WTC11 (cell line): ENCODE data around the gene AGBL1. TPM values are rescaled to one million over a fixed set of nuclear protein-coding genes. Genes with fewer than 3 reads are reported as not detected.

Experiments
- ATAC-seq: fragments of 200-7000 bp; cut with Tn5 transposase; 2 replicates; pipeline ENCODE4 v1.10.0; 2021; ENCODE audit warnings: mild to moderate bottlenecking, moderate library complexity
- CTCF ChIA-PET: fragments of 300-600 bp; sonication (Branson Sonifier 250); formaldehyde crosslinking; loops from one replicate; lab custom pipeline; 2021; ENCODE audit warnings: antibody characterized with exemption; lab: Charles Lee
- POLR2A ChIA-PET: fragments of 350-600 bp; sonication (Branson Sonifier 250); formaldehyde crosslinking; loops from one replicate; lab custom pipeline; 2021; ENCODE audit warnings: antibody characterized with exemption; lab: Charles Lee
- DNase-seq: peaks from one replicate; pipeline ENCODE4 v3.0.0; 2021; ENCODE audit warnings: low spot score
- H3K27ac Mint-ChIP-seq: 2 replicates; pipeline ENCODE4 v1.8.0; 2021; ENCODE audit warnings: mixed read lengths
- H3K27me3 Mint-ChIP-seq: 2 replicates; pipeline ENCODE4 v1.8.0; 2021; ENCODE audit warnings: low read depth, mild to moderate bottlenecking, moderate library complexity, mixed read lengths
- H3K36me3 Mint-ChIP-seq: 2 replicates; pipeline ENCODE4 v1.8.0; 2021; ENCODE audit warnings: mixed read lengths
- H3K4me1 Mint-ChIP-seq: 2 replicates; pipeline ENCODE4 v1.8.0; 2022; ENCODE audit warnings: mixed read lengths
- H3K4me3 Mint-ChIP-seq: 2 replicates; pipeline ENCODE4 v1.8.0; 2021; ENCODE audit warnings: mild to moderate bottlenecking, moderate library complexity, mixed read lengths
- H3K9me3 Mint-ChIP-seq: 2 replicates; pipeline ENCODE4 v1.8.0; 2021; ENCODE audit warnings: mixed read lengths
- ATF1 ChIP-seq: sonication (generic); formaldehyde crosslinking; IDR thresholded peaks from 2 replicates; pipeline ENCODE4 v1.8.1; 2023; ENCODE audit warnings: mild to moderate bottlenecking, moderate library complexity, missing genetic modification reagents
- ESRRA ChIP-seq: sonication (generic); formaldehyde crosslinking; IDR thresholded peaks from 2 replicates; pipeline ENCODE4 v1.8.1; 2022; ENCODE audit warnings: mild to moderate bottlenecking, missing genetic modification reagents, borderline replicate concordance
- GRHL2 ChIP-seq: fragments of 250-450 bp; sonication (Bioruptor Pico); IDR thresholded peaks from 2 replicates; pipeline ENCODE4 v1.8.0; 2022; ENCODE audit warnings: mild to moderate bottlenecking, moderate library complexity; ENCODE audit not compliant: insufficient replicate concordance, severe bottlenecking
- IRF2 ChIP-seq: sonication (generic); formaldehyde crosslinking; IDR thresholded peaks from 2 replicates; pipeline ENCODE4 v1.8.0; 2022; ENCODE audit warnings: low read depth, missing genetic modification reagents, borderline replicate concordance
- MYBL2 ChIP-seq: sonication (generic); formaldehyde crosslinking; IDR thresholded peaks from 2 replicates; pipeline ENCODE4 v1.8.1; 2023; ENCODE audit warnings: mild to moderate bottlenecking, moderate library complexity, missing genetic modification reagents
- TCF7 ChIP-seq: sonication (generic); formaldehyde crosslinking; IDR thresholded peaks from 2 replicates; pipeline ENCODE4 v1.8.0; 2022; ENCODE audit warnings: mild to moderate bottlenecking, low read depth, missing genetic modification reagents, moderate library complexity
- ZNF232 ChIP-seq: sonication (generic); formaldehyde crosslinking; IDR thresholded peaks from 2 replicates; pipeline ENCODE4 v1.8.0; 2022; ENCODE audit warnings: mild to moderate bottlenecking, missing genetic modification reagents
- ZNF263 ChIP-seq: sonication (generic); formaldehyde crosslinking; IDR thresholded peaks from 2 replicates; pipeline ENCODE4 v1.8.1; 2022; ENCODE audit warnings: low read depth, mild to moderate bottlenecking, moderate library complexity, missing genetic modification reagents
- ZNF396 ChIP-seq: fragments of 250-450 bp; sonication (Bioruptor Pico); IDR thresholded peaks from 2 replicates; pipeline ENCODE4 v1.8.0; 2021; ENCODE audit warnings: mild to moderate bottlenecking, moderate library complexity, borderline replicate concordance
- ZNF416 ChIP-seq: fragments of 250-450 bp; sonication (Bioruptor Pico); IDR thresholded peaks from 2 replicates; pipeline ENCODE4 v1.9.0; 2021; ENCODE audit warnings: mild to moderate bottlenecking, inconsistent platforms
- total RNA-seq: library from RNA; stranded (reverse); gene quantifications from 3 replicates; pipeline ENCODE4 v1.2.3, GENCODE V29; 2021
- TF ChIP-seq, protein P1 (sequence below): sonication (generic); formaldehyde crosslinking; IDR thresholded peaks from 2 replicates; pipeline ENCODE4 v1.8.0; 2022; ENCODE audit warnings: mild to moderate bottlenecking, missing genetic modification reagents
- TF ChIP-seq, protein P2 (sequence below): sonication (generic); formaldehyde crosslinking; IDR thresholded peaks from 2 replicates; pipeline ENCODE4 v1.8.1; 2023; ENCODE audit warnings: mild to moderate bottlenecking, missing genetic modification reagents, borderline replicate concordance
- TF ChIP-seq, protein P3 (sequence below): fragments of 200-600 bp; IDR thresholded peaks from 2 replicates; pipeline ENCODE4 v1.8.0; 2022; ENCODE audit warnings: antibody characterized with exemption
- TF ChIP-seq, protein P4 (sequence below): fragments of 250-450 bp; sonication (Bioruptor Pico); conservative IDR thresholded peaks from 2 replicates; pipeline ENCODE4 v1.9.0; 2021; ENCODE audit warnings: mild to moderate bottlenecking
- TF ChIP-seq, protein P5 (sequence below): sonication (generic); formaldehyde crosslinking; IDR thresholded peaks from 2 replicates; pipeline ENCODE4 v1.8.1; 2023; ENCODE audit warnings: mild to moderate bottlenecking, missing genetic modification reagents, moderate library complexity

The AGBL1 gene
- total RNA-seq, 1 experiment from 2014 or later, result not detected

DNA sequence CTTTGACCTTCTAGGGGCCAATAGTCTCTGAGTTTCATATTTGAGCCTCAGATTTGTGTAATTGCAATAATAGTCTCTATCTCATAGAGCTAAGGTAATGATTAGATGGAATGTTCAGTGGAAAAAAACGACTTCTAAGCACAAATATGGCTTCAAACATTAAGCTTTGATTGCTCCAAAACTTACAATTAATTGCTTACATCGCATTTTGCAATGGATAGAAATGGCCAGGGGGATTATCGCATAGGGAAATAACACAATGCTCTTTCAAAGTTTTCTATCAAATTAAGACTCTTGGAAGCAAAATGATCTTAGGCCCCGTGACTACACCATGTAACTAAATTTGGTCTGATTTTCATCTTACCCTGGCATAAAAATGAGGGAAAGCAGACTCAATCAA is 888.6 kb downstream of the AGBL1 start:
- ATAC-seq (no peak), DNase-seq (no peak)
- CTCF ChIA-PET, result no interaction called here
- Mint-ChIP-seq H3K36me3 (peaks cover 3% of the 10 kb centered on the region; the same call in 1 of the 2 replicates), H3K9me3 (peaks cover 19% of the 10 kb centered on the region), H3K4me1 (peaks cover 16% of the 10 kb centered on the region), H3K4me3 (no peak overlapping the region), H3K27me3 (no peaks in the 10 kb centered on the region), H3K27ac (no peak overlapping the region)
- POLR2A ChIA-PET, result no interaction called here
- TF ChIP-seq, protein P1, sequence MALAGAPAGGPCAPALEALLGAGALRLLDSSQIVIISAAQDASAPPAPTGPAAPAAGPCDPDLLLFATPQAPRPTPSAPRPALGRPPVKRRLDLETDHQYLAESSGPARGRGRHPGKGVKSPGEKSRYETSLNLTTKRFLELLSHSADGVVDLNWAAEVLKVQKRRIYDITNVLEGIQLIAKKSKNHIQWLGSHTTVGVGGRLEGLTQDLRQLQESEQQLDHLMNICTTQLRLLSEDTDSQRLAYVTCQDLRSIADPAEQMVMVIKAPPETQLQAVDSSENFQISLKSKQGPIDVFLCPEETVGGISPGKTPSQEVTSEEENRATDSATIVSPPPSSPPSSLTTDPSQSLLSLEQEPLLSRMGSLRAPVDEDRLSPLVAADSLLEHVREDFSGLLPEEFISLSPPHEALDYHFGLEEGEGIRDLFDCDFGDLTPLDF, result no peak
- no peak for TF ChIP-seq ZNF232 (CRISPR knock-in tag)
- no peak for TF ChIP-seq ATF1 (CRISPR knock-in tag)
- no peak for TF ChIP-seq TCF7 (CRISPR knock-in tag)
- TF ChIP-seq ZNF263 (CRISPR knock-in tag), result no peak
- TF ChIP-seq, protein P2, sequence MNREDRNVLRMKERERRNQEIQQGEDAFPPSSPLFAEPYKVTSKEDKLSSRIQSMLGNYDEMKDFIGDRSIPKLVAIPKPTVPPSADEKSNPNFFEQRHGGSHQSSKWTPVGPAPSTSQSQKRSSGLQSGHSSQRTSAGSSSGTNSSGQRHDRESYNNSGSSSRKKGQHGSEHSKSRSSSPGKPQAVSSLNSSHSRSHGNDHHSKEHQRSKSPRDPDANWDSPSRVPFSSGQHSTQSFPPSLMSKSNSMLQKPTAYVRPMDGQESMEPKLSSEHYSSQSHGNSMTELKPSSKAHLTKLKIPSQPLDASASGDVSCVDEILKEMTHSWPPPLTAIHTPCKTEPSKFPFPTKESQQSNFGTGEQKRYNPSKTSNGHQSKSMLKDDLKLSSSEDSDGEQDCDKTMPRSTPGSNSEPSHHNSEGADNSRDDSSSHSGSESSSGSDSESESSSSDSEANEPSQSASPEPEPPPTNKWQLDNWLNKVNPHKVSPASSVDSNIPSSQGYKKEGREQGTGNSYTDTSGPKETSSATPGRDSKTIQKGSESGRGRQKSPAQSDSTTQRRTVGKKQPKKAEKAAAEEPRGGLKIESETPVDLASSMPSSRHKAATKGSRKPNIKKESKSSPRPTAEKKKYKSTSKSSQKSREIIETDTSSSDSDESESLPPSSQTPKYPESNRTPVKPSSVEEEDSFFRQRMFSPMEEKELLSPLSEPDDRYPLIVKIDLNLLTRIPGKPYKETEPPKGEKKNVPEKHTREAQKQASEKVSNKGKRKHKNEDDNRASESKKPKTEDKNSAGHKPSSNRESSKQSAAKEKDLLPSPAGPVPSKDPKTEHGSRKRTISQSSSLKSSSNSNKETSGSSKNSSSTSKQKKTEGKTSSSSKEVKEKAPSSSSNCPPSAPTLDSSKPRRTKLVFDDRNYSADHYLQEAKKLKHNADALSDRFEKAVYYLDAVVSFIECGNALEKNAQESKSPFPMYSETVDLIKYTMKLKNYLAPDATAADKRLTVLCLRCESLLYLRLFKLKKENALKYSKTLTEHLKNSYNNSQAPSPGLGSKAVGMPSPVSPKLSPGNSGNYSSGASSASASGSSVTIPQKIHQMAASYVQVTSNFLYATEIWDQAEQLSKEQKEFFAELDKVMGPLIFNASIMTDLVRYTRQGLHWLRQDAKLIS (CRISPR knock-in tag), result no peak
- TF ChIP-seq, protein P3, sequence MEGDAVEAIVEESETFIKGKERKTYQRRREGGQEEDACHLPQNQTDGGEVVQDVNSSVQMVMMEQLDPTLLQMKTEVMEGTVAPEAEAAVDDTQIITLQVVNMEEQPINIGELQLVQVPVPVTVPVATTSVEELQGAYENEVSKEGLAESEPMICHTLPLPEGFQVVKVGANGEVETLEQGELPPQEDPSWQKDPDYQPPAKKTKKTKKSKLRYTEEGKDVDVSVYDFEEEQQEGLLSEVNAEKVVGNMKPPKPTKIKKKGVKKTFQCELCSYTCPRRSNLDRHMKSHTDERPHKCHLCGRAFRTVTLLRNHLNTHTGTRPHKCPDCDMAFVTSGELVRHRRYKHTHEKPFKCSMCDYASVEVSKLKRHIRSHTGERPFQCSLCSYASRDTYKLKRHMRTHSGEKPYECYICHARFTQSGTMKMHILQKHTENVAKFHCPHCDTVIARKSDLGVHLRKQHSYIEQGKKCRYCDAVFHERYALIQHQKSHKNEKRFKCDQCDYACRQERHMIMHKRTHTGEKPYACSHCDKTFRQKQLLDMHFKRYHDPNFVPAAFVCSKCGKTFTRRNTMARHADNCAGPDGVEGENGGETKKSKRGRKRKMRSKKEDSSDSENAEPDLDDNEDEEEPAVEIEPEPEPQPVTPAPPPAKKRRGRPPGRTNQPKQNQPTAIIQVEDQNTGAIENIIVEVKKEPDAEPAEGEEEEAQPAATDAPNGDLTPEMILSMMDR, result no peak
- no peak for TF ChIP-seq ESRRA (CRISPR knock-in tag)
- TF ChIP-seq, all 79 proteins: peak for 0

DNA sequence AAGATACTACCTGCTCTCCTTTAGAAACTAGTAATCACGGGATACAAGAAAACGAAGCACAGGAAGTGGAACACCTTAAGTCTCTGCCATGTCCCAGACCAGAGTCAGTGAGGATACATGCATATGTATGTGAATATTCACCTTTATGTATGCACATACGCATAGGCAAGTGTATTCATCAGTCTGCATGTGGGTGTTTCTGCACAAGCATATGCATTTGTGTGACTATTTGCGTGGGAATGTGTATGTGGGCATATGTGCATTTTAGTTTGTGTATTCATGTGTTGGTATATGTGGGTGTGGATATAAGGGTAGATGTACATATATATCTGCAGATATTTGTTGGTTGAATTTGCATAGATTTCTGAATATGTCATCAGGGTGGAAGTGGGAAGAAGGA is 889.7 kb downstream of the AGBL1 start:
- Mint-ChIP-seq H3K4me3 (no peak overlapping the region), H3K9me3 (peaks cover 19% of the 10 kb centered on the region), H3K4me1 (peaks cover 18% of the 10 kb centered on the region), H3K27ac (no peak overlapping the region), H3K36me3 (peaks cover 3% of the 10 kb centered on the region; the same call in 1 of the 2 replicates), H3K27me3 (no peaks in the 10 kb centered on the region)
- no peak for DNase-seq
- CTCF ChIA-PET, result no interaction called here
- TF ChIP-seq, protein P1, result no peak
- TF ChIP-seq GRHL2 (CRISPR knock-in tag) (no peak), IRF2 (CRISPR knock-in tag) (no peak), MYBL2 (no peak), ZNF416 (CRISPR knock-in tag) (no peak), ZNF396 (no peak)
- TF ChIP-seq, protein P4, sequence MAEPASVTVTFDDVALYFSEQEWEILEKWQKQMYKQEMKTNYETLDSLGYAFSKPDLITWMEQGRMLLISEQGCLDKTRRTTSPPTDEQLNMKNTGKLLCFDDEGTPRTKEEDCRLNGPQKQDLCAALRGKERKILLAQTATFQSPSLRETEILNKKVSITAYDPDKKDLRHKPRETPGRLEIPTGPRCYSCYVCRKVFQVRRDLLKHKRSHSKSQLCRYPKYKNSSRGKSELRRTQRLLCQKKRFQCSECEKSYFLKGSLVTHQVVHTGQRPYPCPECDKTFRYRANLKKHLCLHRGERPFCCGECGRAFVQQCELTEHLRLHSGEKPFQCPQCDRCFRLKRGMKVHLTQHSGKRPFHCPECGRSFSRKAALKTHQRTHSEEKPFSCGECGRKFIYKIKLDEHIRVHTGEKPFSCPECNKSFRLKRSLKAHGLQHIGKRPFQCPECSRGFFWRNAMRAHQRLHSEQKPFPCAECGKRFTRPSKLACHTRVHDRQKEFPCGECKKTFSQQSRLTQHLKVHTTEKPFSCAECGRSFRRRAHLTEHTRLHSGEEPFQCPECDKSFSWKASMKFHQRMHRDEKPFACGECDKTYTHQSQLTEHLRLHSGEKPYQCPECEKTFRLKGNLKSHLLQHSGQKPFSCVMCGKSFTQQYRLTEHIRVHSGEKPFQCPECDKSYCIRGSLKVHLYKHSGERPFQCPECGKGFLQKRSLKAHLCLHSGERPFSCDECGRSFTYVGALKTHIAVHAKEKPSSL (CRISPR knock-in tag), result no peak
- TF ChIP-seq, protein P3, result no peak
- TF ChIP-seq, protein P5, sequence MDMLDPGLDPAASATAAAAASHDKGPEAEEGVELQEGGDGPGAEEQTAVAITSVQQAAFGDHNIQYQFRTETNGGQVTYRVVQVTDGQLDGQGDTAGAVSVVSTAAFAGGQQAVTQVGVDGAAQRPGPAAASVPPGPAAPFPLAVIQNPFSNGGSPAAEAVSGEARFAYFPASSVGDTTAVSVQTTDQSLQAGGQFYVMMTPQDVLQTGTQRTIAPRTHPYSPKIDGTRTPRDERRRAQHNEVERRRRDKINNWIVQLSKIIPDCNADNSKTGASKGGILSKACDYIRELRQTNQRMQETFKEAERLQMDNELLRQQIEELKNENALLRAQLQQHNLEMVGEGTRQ, result no peak
- ATAC-seq, result no peak
- POLR2A ChIA-PET, result no interaction called here
